GM19468 (cell line): ENCODE measurements around the gene DCHS2.

Experiments used
- ATAC-seq: cut with Tn5 transposase; IDR thresholded peaks from one replicate; pipeline ENCODE4 v1.9.1; 2021; ENCODE audit warnings: mild to moderate bottlenecking, moderate library complexity, moderate number of reproducible peaks; ENCODE audit not compliant: unreplicated experiment; ENCODE audit errors: extremely low read depth

DCHS2 gene

GRCh38 chr4:154329268-154329868, 162.2 kb downstream of the DCHS2 start:
- no peak for ATAC-seq

- no peak for ATAC-seq
Observed at GRCh38 chr4:154328030-154328429, 163.6 kb downstream of the DCHS2 start.

GRCh38 chr4:154320521-154320920, 171.1 kb downstream of the DCHS2 start:
- ATAC-seq: no peak

GRCh38 chr4:154319736-154320135, 171.9 kb downstream of the DCHS2 start:
- ATAC-seq: no peak

- ATAC-seq: no peak
Observed at GRCh38 chr4:154317201-154317999, 174.2 kb downstream of the DCHS2 start.

GRCh38 chr4:154315741-154316140, 175.9 kb downstream of the DCHS2 start:
- ATAC-seq: no peak

GRCh38 chr4:154314248-154314647, 177.4 kb downstream of the DCHS2 start:
- no peak for ATAC-seq

GRCh38 chr4:154313004-154313585, 178.5 kb downstream of the DCHS2 start:
- no peak for ATAC-seq

- ATAC-seq: no peak
Observed at GRCh38 chr4:154312246-154312645, 179.4 kb downstream of the DCHS2 start.

- ATAC-seq: no peak
Observed at GRCh38 chr4:154310578-154310977, 181.0 kb downstream of the DCHS2 start.

GRCh38 chr4:154308207-154308606, 183.4 kb downstream of the DCHS2 start:
- ATAC-seq: no peak

- ATAC-seq: no peak
Observed at GRCh38 chr4:154307451-154307850, 184.1 kb downstream of the DCHS2 start.

GRCh38 chr4:154305616-154306015, 186.0 kb downstream of the DCHS2 start:
- ATAC-seq: no peak

GRCh38 chr4:154304679-154305078, 186.9 kb downstream of the DCHS2 start:
- ATAC-seq: no peak

GRCh38 chr4:154294652-154295350, 196.8 kb downstream of the DCHS2 start:
- ATAC-seq: no peak

- no peak for ATAC-seq
Observed at GRCh38 chr4:154293427-154293826, 198.2 kb downstream of the DCHS2 start.

- ATAC-seq: no peak
Observed at GRCh38 chr4:154292589-154292988, 199.0 kb downstream of the DCHS2 start.

GRCh38 chr4:154277172-154277571, 214.4 kb downstream of the DCHS2 start:
- ATAC-seq: no peak

- no peak for ATAC-seq
Observed at GRCh38 chr4:154276496-154276895, 215.1 kb downstream of the DCHS2 start.

- ATAC-seq: no peak
Observed at GRCh38 chr4:154254999-154255398, 236.6 kb downstream of the DCHS2 start.

- ATAC-seq: no peak
Observed at GRCh38 chr4:154234576-154234975, 257.0 kb downstream of the DCHS2 start.
